Kidney glomerular epithelial cell (primary cell): ENCODE data around the gene CACNG4.

Experiments
- DNase-seq: peaks from one replicate; lab custom pipeline; 2025; lab: John Stamatoyannopoulos, UW

Gene CACNG4

DNA sequence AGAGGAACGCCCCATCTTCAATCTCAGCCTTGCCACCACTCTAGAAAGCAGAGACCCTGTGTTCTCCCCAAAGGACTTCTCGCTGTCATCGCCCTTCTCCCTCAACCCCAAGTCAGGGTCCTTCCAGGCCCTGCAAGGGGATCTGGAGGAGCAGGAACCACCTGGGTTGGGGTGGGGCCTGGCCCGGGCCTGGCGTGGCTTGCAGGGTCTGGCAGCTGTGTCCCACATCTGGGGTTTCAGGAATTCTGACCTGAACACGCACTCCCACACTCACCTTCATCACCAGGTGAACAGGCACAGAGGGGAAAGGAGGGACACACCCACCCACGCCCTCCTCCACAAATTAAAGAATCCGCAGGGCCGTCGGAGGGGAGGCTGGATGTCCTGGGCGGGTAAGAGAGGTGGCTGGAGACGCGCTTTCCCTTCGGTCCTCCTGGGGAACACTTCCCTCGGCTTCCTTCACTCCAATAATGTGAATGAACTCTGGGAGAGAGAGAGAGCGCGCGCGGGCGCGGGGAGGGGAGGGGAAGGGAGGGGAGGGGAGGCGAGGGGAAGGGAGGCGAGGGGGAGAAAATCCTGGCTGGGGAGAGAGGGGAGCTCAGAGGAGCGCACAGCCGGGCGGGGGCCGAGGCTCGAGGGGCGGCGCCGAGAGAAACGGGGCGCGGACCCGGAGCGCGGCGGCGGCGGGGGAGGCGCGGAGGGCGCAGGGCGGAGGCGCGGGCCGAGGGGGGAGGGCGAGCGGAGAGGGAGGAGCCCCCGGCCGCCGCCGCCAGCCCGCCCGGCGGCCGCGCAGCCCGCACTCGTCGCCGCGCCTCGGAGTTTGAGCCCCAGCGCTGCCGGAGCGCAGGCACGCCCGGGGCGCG lies at the start of gene CACNG4:
Gene CACNG4 (plus strand): TSS at position 799 of the 863 bp plus-strand sequence. CDS start 205 bp downstream, outside the sequence.
- no peak for DNase-seq

GRCh38 chr17:66915204-66915611 lies 49.3 kb upstream of the CACNG4 start:
- peak; percentile 12 for DNase-seq

- DNase-seq = no peak
Observed at GRCh38 chr17:66915792-66916191, 48.7 kb upstream of the CACNG4 start.

GRCh38 chr17:66916946-66917345 lies 47.6 kb upstream of the CACNG4 start:
- no peak for DNase-seq

DNA sequence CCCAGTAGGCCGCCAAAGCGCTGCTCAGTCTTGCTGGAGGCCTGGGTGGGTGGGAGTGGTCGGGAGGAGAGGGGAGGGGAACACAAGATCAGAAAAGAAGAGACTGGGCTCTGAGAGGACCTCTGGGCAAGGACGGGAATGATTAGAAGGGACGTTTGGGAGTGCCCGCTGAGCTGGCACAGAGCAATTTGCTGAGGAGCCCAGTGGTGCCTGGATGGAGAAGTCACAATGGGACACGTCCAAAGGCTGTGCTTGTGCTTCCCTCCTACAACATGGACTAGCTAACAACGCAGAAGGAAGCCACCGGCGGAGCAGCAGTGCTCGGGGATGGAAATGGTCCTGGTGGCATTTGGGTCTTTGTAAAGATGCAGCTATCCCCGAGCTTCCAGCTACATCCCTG lies 45.6 kb upstream of the CACNG4 start:
- no peak for DNase-seq

DNA sequence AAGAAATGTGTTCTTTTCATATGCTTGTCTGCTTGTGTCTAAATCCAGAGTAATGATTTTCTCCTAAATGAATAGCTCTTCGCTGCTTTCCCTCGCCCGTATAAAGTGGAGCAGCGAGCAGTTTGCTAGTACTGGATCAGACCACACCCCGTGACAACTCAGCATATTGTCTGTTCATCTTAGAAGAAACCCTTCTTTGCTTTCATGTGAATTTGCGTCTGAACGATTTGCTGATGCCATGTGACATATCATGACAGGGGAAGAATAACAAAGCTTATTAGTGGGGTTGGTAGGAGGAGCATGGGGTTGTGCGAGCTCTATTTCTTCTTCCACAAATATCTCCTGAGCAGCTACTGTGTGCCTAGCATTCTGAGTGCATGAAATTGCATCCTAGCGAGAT lies 44.1 kb upstream of the CACNG4 start:
- DNase-seq = no peak

DNA sequence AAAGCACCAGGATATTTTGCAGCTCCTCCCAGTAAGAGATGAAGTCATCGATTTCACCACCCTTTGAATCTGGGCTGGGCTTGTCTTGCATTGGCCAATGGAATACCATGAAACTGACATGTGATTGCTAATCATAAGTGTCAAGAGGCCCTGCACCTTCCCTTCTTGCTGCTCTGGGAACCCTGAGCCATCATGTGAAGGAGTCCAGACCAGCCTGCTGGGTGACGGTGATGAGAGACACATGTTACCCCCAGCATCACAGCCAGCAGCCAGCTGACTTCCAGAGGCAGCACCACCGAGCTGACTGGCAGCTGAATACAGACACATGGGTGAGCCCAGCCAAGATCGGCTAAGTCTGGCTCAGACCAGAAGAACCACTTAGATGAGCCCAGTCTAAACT lies 43.6 kb upstream of the CACNG4 start:
- DNase-seq = no peak

DNA sequence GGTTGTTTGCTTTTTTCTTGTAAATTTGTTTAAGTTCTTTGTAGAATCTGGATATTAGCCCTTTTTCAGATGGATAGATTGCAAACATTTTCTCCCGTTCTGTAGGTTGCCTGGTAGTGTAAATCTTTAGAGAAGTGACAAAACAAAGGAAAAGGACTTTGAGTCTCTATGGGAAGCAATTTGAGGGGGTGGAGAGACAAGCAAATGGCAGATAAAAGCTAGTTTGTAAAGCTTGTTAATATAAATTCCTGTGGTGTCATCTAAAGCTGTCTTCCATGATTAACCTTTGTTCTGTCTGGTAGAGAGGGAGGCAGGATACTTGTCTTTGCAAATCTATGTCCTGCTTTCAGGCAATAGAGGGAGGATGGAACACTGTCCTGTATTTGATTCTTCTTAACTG lies 40.6 kb upstream of the CACNG4 start:
- DNase-seq = no peak

DNA sequence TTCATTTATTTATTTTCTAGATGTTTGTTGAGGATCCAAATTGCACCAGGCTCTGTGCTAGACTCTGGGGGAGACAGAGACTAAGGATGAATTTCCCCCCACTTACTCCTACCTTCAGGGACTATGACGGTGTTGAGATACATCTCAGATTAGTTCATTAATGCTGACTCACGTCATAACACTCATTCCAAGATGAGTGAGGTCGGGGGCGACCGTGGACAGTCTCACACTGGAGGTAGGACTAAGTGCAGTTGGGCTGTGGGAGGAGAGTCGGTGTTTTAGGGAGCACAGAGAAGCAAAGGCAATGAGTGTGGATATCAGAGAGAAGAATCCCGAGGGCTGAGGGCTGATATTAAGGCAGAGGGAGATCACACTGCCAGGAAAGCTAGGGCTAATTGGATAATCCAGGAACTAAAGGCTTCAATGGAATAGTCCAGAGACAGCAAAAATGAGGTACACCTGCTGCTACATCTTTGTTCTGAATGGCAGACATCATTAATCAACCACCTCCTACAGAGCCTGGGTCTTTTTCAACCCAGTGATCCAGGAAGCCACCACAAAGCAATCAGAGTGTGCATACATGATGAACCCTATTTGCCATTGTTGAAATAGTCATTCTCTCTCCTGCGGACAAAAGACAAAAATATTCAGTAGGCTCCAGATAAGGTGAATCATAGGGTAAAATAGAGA lies 38.6 kb upstream of the CACNG4 start:
- DNase-seq = no peak

- DNase-seq = no peak
Observed at GRCh38 chr17:66928949-66929348, 35.6 kb upstream of the CACNG4 start.

DNA sequence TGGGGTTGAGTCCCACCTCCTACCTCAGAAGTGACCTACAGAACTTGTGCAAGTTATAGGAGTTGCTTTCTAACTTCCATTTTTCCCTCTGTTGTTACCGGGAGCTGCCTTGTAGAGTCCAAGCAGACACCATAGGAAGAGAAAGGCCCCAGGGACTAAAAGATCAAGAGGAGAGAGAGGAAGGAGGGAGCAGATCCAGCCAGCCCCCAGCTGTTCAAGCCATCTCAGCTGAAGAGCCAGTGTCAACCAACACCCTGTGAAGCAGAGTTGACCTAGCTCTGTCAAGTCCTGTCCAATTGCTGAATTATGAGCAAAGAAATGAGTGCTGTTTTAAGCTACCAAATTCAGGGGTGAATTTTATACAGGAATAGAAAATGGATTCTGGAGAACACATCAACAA lies 34.9 kb upstream of the CACNG4 start:
- DNase-seq = no peak

DNA sequence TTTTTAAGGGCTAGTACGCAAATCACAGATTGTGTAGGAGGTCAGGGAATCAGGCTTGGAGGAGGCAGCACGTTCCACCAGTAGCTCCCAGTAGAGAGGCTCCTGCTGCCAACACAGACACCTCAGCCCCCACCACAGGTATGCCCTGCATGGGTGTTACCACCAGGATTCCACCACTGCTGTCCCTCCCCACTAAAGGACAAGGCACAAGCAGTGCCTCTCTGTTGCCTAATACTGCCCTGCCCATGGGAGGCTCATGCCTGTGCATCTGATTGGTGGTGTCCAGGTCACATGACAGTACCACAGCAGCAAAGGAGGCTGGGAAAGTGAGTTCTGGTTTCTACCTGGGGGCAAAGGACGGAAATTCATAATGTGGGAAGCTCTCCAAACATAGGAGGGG lies 33.6 kb upstream of the CACNG4 start:
- DNase-seq = no peak

GRCh38 chr17:66932311-66932710 lies 32.2 kb upstream of the CACNG4 start:
- no peak for DNase-seq

DNA sequence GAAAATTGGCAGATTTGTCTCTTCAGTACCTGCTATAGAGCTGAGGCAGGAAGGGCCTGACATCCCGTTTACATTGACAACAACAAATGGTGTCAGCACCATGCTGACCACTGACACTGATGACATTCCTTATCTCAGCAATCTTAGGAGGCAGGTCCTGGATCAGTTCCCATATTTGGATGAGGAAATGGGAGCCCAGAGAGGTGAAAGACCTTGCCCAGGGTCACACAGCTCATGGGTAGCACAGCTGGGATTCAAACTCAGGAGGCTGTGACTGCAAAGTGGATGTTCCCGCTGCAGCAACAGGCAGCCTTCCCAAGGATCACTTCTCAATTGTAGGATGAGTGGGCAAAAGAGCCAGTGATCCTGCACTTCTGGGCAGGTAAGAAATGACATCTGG lies 30.5 kb upstream of the CACNG4 start:
- DNase-seq = no peak

- no peak for DNase-seq
Observed at GRCh38 chr17:66935717-66936116, 28.8 kb upstream of the CACNG4 start.

DNA sequence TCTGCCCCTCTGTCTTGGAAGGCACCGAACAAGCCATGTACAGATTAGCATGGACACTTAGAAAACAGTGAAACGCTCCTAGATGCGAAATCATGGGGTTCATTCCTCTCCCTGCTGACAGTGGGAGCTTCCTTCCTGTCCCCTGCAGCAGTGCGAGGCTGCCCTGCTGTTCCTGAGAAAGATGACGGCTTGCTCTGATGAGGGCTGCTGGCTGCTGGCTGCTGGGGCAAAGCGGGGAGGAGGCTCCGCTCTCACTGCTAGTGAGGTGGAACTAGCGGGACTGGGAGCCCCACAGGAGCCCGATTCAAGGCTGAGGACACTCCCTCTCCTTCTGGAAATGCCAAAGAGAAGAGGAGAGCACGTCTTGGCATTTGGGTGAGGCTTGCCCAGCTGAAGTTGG lies 25.9 kb upstream of the CACNG4 start:
- no peak for DNase-seq

GRCh38 chr17:66939461-66940114 lies 24.9 kb upstream of the CACNG4 start:
- DNase-seq = no peak

- no peak for DNase-seq
Observed at GRCh38 chr17:66941249-66941648, 23.3 kb upstream of the CACNG4 start.

DNA sequence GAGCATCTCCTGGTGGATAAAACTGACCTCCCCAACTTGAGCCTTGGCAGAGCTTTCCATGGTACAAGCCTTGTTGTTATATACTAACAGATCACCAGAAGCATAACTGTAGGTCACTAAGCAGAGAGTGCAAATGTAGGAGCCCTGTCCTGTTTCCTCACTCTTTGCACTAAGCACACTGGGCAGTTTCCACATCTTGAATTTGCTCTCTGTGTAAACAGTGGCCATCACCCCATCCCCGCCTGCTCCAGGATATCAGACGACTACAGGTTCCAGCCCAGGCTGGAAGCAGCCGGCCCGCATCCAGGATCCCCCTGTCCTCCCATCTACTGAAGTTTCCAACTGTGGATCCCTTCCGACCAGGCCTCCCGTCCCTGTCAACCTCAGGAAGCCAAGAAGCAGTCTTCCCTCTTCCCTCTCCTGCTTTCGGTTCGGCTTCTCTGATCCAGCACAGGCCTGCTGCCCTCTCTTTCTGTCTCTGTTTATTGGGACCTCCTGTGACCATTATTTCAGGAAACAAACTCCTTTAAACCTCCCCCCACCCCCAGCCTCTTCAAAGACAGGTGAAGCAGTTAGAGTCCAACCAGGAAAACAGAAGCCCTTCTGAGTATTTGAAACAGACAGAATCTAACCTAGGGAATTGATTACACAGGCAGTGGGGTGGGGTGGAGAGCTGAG lies 22.6 kb upstream of the CACNG4 start:
- no peak for DNase-seq

- no peak for DNase-seq
Observed at GRCh38 chr17:66942451-66943264, 21.8 kb upstream of the CACNG4 start.

DNA sequence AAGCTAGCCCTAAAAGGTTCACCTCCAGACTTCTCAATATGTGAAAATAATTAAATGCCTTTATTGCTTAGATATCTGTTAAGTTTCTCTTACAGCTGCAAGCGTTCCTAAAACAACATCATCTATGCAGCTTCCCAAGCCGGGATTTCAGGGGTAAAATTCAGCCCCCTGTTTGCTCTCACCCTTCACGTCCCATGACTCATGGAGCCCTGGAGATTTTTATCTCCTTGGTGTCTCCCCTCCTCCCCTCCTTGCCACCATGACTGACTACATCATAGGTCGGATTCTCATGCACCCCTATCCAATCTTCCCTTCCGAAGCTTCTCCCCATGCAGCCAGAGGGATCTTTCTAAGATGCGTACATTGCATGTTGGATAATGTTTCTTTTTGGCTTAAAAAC lies 21.0 kb upstream of the CACNG4 start:
- DNase-seq = no peak
